ENCODE results near the gene KMO. TPM values are rescaled to one million over a fixed set of nuclear protein-coding genes. Genes with fewer than 3 reads are reported as not detected.

The KMO gene
- total and polyA plus RNA-seq, 2 of the 8 experiments (the other 6 are each of a cell fraction or from before 2014, with no cell fraction given) = not detected

GRCh38 chr1:241555526-241555925, 23.3 kb downstream of the KMO start:
- Histone ChIP-seq H3K27me3 (replicated peaks in 1 of 4; ENCODE audit: control insufficient read depth in 3 of 4, extremely low read depth in 1 of 4, insufficient read depth in 3 of 4, low read length in 3 of 4) (no peaks in the 10 kb centered on the region), H3K4me1 (replicated peaks in 1 of 4; ENCODE audit: control insufficient read depth in 3 of 4, insufficient read depth in 4 of 4, low read length in 3 of 4) (no peaks in the 10 kb centered on the region), H4K5ac (ENCODE audit: insufficient read length, low read depth, low read length) (no peak overlapping the region), H2BK120ac (replicated peaks; ENCODE audit: low read depth, low read length) (no peak overlapping the region), H2BK12ac (ENCODE audit: low read depth, low read length) (no peak overlapping the region), H3K4me3 (ENCODE audit: extremely low read depth in 1 of 4, insufficient read depth in 2 of 4, low read depth in 3 of 4, low read length in 4 of 4) (no peak overlapping the region), H3K18ac (ENCODE audit: extremely low read depth, low read length) (no peak overlapping the region), H3K79me2 (ENCODE audit: control insufficient read depth in 1 of 2, insufficient read depth in 2 of 2, low read length in 2 of 2) (no peaks in the 10 kb centered on the region), H3K23me2 (ENCODE audit: low read depth, low read length) (no peaks in the 10 kb centered on the region), H3K9ac (replicated peaks in 1 of 4; ENCODE audit: extremely low read depth in 1 of 4, low read depth in 3 of 4, low read length in 3 of 4) (no peak overlapping the region), H4K91ac (replicated peaks; ENCODE audit: insufficient read length, low read length) (no peak overlapping the region), H4K8ac (ENCODE audit: extremely low read depth, insufficient read depth, low read length) (no peak overlapping the region), H3K4me2 (ENCODE audit: insufficient read depth in 1 of 2, low read depth in 2 of 2, low read length in 2 of 2) (no peak overlapping the region), H3K14ac (ENCODE audit: insufficient read length) (no peak overlapping the region), H2BK5ac (ENCODE audit: low read depth, low read length) (no peak overlapping the region), H2BK20ac (ENCODE audit: low read length) (no peak overlapping the region), H2AFZ (ENCODE audit: low read length) (no peak overlapping the region), H3K9me3 (ENCODE audit: insufficient read depth in 2 of 2, low read depth in 1 of 2, low read length in 1 of 2) (no peaks in the 10 kb centered on the region), H2BK15ac (ENCODE audit: low read length) (no peak overlapping the region), H3K36me3 (ENCODE audit: control insufficient read depth in 2 of 4, insufficient read depth in 4 of 4, low read length in 3 of 4) (no peaks in the 10 kb centered on the region), H3K27ac (ENCODE audit: low read depth, low read length) (no peak overlapping the region), H4K20me1 (replicated peaks in 1 of 2; ENCODE audit: control insufficient read depth in 1 of 2, insufficient read depth in 2 of 2, low read length in 2 of 2) (no peaks in the 10 kb centered on the region), H3K56ac (replicated peaks; ENCODE audit: insufficient read length, low read depth, low read length) (no peak overlapping the region), H3K23ac (ENCODE audit: insufficient read length) (no peak overlapping the region), H3K79me1 (ENCODE audit: low read depth, low read length) (no peaks in the 10 kb centered on the region), H2AK5ac (ENCODE audit: low read depth, low read length) (no peak overlapping the region), H3K4ac (replicated peaks; ENCODE audit: insufficient read length, low read depth, low read length) (no peak overlapping the region)
- TF ChIP-seq POLR2AphosphoS5 (IDR thresholded peaks at IDR 0.05; ENCODE audit: low read depth, low read length) = no peak
- no peak for TF ChIP-seq EGR1 (IDR thresholded peaks at IDR 0.05; ENCODE audit: borderline replicate concordance, low read depth, low read length)
- no peak for TF ChIP-seq EZH2 (IDR thresholded peaks at IDR 0.05; ENCODE audit: low read depth, low read length, severe bottlenecking)
- TF ChIP-seq MAX (IDR thresholded peaks at IDR 0.05) = no peak
- no peak for TF ChIP-seq CBX5 (IDR thresholded peaks at IDR 0.05; ENCODE audit: low read depth, low read length)
- no peak for TF ChIP-seq SIRT6 (IDR thresholded peaks at IDR 0.05; ENCODE audit: low read length)
- TF ChIP-seq ATF3 (IDR thresholded peaks at IDR 0.05; ENCODE audit: insufficient read depth, low read depth, low read length) = no peak
- no peak for TF ChIP-seq ASH2L (IDR thresholded peaks at IDR 0.05; ENCODE audit: low read length)
- ChIA-PET POLR2A (ENCODE audit: partially characterized antibody) (no interaction called here), CTCF (ENCODE audit: partially characterized antibody) (interaction anchor here (0.7 to 1.0 kb wide), 2 partner anchors 42 to 1386 kb away, joined by 3 to 4 read pairs; no protein-coding TSS in a partner anchor)
- no peak for DNase-seq (ENCODE audit: low read depth in 1 of 2, low spot score in 2 of 2)
- FAIRE-seq = no peak
- WGBS, 2 experiments (ENCODE audit: extremely low coverage in 1 of 2, insufficient coverage in 1 of 2, insufficient read length in 1 of 2, insufficient replicate concordance in 2 of 2, low coverage in 1 of 2, low lambda C conversion rate in 2 of 2, missing lambda C conversion rate in 1 of 2) = 91% methylated on average over 3 of the region's 3 CpGs; no CpG with 5 or more reads in 1 of the 2 experiments
